ENCODE measurements around the gene ADGRL2.

The ADGRL2 gene

GRCh38 chr1:81907575-81907974 is 106.8 kb downstream of the ADGRL2 start:
- DNase-seq (ENCODE audit: low spot score): no peak

GRCh38 chr1:81912383-81912782 is 111.6 kb downstream of the ADGRL2 start:
- no peak for DNase-seq (ENCODE audit: low spot score)

DNA sequence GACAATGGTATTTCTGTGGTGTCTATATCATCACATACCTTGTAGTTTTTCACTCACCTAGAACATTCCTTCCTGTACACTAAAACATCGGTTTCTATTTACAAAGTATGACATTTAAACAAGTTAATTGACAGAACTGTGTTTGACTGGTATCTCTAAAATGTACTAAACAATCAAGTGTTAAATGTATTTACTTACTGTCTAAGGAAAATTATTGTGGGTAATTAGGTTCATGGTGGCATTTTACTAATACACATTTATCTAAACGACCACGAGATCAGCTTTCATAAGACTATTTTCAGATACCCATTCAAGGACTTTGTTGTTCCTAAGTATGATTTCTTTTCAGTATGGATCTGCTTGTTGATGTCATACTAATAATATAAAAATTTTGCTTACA is 115.2 kb downstream of the ADGRL2 start:
- no peak for DNase-seq (ENCODE audit: low spot score)

GRCh38 chr1:81920245-81920740 is 119.6 kb downstream of the ADGRL2 start:
- DNase-seq (ENCODE audit: low spot score): no peak

DNA sequence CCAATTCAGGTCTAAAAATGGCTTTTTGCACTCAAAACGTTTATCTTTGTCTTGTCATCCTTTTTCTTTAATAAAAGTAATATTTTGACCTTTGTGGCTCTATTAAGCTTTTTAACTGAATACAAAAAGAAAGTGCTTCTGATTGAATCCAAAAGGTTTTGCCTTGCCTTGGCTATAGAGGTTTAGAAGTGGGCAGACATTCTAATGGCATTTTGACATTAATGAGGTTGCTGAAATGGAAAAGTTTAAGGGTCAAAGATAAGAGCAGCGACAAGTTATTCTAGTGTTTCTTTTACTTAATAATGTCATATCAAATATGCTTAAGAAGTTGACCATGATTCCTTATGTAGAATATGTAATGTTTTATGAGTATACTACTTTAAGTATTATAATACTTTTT is 120.2 kb downstream of the ADGRL2 start:
- DNase-seq (ENCODE audit: low spot score): no peak

DNA sequence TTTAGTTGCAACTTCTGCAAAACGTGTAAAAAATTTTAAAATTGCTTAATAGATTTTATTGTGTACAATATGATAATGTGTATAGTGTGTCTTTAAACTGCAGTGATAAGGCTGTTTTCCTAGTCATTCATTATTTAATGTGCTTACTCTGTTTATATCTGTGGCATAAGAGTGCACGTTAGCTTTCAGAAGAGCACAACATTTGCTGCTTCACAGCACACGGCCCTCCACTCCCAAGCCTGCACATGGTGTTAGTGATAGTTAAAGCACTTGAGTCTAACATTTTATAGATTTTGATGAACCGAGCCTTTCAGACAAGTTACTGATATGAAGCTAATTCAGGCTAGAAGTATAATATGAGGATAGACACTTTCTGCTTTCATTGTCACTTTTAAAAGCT is 120.6 kb downstream of the ADGRL2 start:
- DNase-seq (ENCODE audit: low spot score): no peak

GRCh38 chr1:81921851-81922462 is 121.2 kb downstream of the ADGRL2 start:
- no peak for DNase-seq (ENCODE audit: low spot score)

GRCh38 chr1:81922955-81923354 is 122.2 kb downstream of the ADGRL2 start:
- no peak for DNase-seq (ENCODE audit: low spot score)

- DNase-seq (ENCODE audit: low spot score): no peak
Observed at GRCh38 chr1:81929106-81929505, 128.4 kb downstream of the ADGRL2 start.

DNA sequence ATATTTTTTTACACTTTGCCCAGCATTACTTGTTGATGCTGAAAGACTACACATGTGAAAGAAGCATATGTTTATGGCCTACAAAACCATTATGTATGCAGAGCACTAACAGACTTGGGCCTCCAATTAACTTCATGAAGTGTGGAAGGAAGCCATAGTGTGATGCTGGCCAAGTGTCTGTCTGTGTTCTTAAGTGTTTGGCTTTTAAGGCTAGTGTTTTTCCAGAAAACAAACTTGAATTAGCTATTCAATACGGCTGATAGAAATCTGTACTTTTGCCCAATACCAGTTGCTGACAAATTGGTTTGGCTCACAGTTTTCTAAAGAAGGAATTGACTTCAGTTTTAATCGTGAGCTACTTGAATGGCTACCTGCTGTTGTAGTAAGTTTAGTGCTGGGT is 136.1 kb downstream of the ADGRL2 start:
- DNase-seq (ENCODE audit: low spot score): peak; percentile 27

DNA sequence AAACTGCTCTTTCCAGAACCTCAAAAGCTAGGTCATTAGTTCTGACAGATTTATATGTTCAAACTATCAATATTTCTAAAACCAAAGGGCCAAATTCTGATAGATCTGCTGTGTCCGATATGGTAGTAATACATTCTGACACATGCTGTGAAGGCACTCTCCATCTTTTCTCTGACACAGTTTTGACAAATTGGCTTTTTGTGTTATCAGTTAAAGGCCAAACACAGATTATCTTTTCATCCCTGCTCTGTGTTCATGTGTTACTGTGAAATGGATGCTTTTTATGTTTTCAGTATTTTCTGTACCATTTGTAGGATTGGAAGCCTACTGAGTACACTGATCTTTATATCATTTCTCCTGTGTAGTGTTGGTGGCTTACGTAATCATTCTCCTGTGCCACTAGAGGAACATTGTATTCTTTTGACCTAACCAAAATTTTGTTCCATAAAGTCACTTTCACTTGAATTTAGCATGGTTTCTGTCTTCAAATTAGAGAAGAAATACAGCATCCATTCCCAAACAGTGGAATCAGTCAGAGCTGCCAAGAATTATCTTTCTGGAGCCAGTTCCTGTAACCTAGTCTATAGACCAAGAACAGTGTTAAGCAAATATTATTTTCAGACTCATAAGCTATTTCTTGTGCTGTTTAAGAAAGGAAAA is 137.2 kb downstream of the ADGRL2 start:
- DNase-seq (ENCODE audit: low spot score): no peak

GRCh38 chr1:81948495-81948894 is 147.8 kb downstream of the ADGRL2 start:
- DNase-seq (ENCODE audit: low spot score): no peak

GRCh38 chr1:81949421-81949820 is 148.7 kb downstream of the ADGRL2 start:
- no peak for DNase-seq (ENCODE audit: low spot score)

DNA sequence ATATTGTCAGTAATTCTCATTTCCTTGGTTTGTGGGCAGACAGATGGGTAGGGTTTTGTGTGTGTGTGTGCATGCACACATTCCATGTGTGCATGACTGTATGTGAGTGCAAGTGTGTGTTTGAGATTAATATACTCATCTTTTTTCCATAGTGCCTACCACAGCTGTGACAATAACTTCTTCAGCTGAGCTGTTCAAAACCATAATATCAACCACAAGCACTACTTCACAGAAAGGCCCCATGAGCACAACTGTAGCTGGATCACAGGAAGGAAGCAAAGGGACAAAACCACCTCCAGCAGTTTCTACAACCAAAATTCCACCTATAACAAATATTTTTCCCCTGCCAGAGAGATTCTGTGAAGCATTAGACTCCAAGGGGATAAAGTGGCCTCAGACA is 149.3 kb downstream of the ADGRL2 start:
- no peak for DNase-seq (ENCODE audit: low spot score)

DNA sequence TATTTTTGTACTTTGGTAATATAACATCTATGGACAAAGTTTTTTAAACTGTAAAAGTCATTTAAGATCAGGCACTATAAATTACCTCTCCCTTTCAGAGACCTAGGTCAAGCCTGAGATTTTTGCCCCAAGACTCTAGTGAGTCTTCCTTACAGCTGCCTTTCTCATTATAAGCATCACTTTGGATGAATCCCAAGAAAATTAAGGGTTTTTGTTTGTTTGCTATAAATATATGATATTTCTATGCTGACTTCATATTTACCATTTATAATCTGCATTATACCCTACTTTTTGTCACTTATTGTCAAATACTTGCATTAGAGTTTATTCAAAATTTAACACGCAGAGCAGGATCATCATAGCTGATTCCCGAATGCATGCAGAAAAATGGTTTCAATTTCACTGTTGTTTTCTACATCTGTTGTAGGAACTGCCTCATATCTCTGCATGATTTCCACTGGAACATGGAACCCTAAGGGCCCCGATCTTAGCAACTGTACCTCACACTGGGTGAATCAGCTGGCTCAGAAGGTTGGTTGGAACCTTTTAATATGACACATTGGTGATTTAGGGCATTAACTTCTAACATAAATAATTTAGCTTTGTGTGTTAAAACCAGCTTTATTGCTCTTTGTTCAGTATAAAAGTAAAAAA is 150.0 kb downstream of the ADGRL2 start:
- no peak for DNase-seq (ENCODE audit: low spot score)

GRCh38 chr1:81954534-81955020 is 153.8 kb downstream of the ADGRL2 start:
- DNase-seq (ENCODE audit: low spot score): no peak

- no peak for DNase-seq (ENCODE audit: low spot score)
Observed at GRCh38 chr1:81967951-81968350, 167.2 kb downstream of the ADGRL2 start.

- DNase-seq (ENCODE audit: low spot score): no peak
Observed at GRCh38 chr1:81970416-81970815, 169.7 kb downstream of the ADGRL2 start.

- DNase-seq (ENCODE audit: low spot score): no peak
Observed at GRCh38 chr1:81974222-81974841, 173.6 kb downstream of the ADGRL2 start.

- DNase-seq (ENCODE audit: low spot score): no peak
Observed at GRCh38 chr1:81974883-81975555, 174.3 kb downstream of the ADGRL2 start.

- DNase-seq (ENCODE audit: low spot score): no peak
Observed at GRCh38 chr1:81976539-81976938, 175.8 kb downstream of the ADGRL2 start.

- no peak for DNase-seq (ENCODE audit: low spot score)
Observed at GRCh38 chr1:81978945-81979344, 178.2 kb downstream of the ADGRL2 start.
